ENCODE measurements around the gene ZFP36L1. TPM values are rescaled to one million over a fixed set of nuclear protein-coding genes. Genes with fewer than 3 reads are reported as not detected.
A peak's percentile ranks its signal among the peaks of the same experiment; 100 is the strongest.

Gene ZFP36L1
- total RNA-seq, 4 donors from 2014 or later = 170 to 564 (median 315) TPM

DNA sequence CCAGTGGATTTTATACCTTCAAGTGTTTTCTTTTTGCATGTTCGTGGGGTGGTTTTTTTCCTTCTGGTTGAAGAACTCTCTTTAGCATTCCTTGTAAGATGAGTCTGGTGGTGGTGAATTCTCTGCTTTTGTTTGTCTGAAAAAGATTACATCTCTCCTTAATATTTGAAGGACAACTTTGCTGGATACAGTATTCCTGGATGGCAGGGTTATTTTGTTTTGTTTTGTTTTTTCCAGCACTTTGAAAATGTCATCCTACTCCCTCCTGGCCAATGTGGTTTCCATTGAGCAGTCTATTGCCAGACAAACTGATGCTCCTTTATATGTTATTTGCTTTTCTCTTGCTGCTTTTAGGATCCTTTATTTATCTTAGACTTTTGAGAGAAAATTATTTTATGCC is 43.2 kb upstream of the ZFP36L1 start:
- Histone ChIP-seq H3K4me3 (no peak overlapping the region), H3K9me3 (peaks cover 0 to 8% of the 10 kb centered on the region in 2 donors), H3K27ac (no peak overlapping the region), H3K27me3 (no peaks in the 10 kb centered on the region), H3K36me3 (no peaks in the 10 kb centered on the region), H3K4me1 (no peaks in the 10 kb centered on the region)
- no peak for TF ChIP-seq POLR2A (IDR thresholded peaks at IDR 0.05)
- no peak for TF ChIP-seq CTCF (IDR thresholded peaks at IDR 0.05)
- DNase-seq = no peak
- intact Hi-C loops (cut with DNase I; ENCODE audit: low total_unique reads) = no loop called here

GRCh38 chr14:68834816-68835215 is 41.9 kb upstream of the ZFP36L1 start:
- TF ChIP-seq CTCF (IDR thresholded peaks at IDR 0.05) = no peak
- TF ChIP-seq POLR2A (IDR thresholded peaks at IDR 0.05) = no peak
- Histone ChIP-seq H3K4me3 (no peak overlapping the region), H3K27me3 (no peaks in the 10 kb centered on the region), H3K4me1 (no peaks in the 10 kb centered on the region), H3K9me3 (peaks cover 0 to 8% of the 10 kb centered on the region in 2 donors), H3K36me3 (no peaks in the 10 kb centered on the region), H3K27ac (no peak overlapping the region)
- DNase-seq = no peak
- intact Hi-C loops (cut with DNase I; ENCODE audit: low total_unique reads) = no loop called here

DNA sequence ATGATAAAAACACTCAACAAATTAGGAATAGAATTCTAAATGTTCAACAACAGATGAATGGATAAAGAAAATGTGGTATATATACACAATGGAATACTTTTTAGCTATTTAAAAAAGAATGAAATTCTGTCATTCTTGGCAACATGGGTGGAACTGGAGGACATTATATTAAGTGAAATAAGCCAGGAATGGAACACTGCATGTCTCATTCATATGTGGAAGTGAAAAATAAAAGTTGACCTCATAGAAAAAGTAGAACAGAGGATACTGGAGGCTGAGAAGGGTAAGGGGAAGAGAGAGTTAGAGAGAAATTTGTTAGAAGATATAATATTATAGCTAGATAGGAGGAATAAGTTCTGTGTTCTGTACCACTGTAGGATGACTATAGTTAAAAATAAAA is 35.8 kb upstream of the ZFP36L1 start:
- no peak for DNase-seq
- TF ChIP-seq CTCF (IDR thresholded peaks at IDR 0.05) (no peak), POLR2A (IDR thresholded peaks at IDR 0.05) (no peak)
- no peaks in the 10 kb centered on the region for H3K9me3 ChIP-seq
- no peaks in the 10 kb centered on the region for H3K4me1 ChIP-seq
- intact Hi-C loops (cut with DNase I; ENCODE audit: low total_unique reads) = no loop called here
- no peaks in the 10 kb centered on the region for H3K36me3 ChIP-seq
- no peak overlapping the region for H3K27ac ChIP-seq
- H3K27me3 ChIP-seq = no peaks in the 10 kb centered on the region
- no peak overlapping the region for H3K4me3 ChIP-seq

DNA sequence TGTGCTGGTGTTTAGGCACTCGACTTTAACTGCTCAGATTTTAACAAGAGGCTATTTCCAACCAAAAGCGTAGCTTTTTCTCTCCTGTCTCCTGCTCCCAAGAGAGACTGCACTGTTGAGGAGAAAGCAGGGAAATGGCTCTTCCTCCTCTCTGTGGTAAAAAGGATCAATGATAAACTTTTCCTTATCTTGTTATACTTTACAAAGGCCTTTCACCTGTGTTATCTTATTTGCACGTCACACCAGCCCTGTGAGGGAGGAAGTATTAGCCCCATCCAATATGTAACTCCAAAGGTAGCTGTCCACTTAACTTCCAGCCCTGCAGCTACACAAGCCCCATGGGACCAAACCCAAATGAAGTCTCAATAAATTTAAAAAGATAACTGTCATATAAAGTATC is 32.9 kb upstream of the ZFP36L1 start:
- DNase-seq = no peak
- Histone ChIP-seq H3K9me3 (no peaks in the 10 kb centered on the region), H3K27me3 (no peaks in the 10 kb centered on the region), H3K36me3 (no peaks in the 10 kb centered on the region), H3K4me3 (no peak overlapping the region), H3K27ac (no peak overlapping the region), H3K4me1 (no peaks in the 10 kb centered on the region)
- intact Hi-C loops (cut with DNase I; ENCODE audit: low total_unique reads) = no loop called here
- TF ChIP-seq CTCF (IDR thresholded peaks at IDR 0.05) = no peak
- no peak for TF ChIP-seq POLR2A (IDR thresholded peaks at IDR 0.05)

GRCh38 chr14:68824517-68825347 is 31.9 kb upstream of the ZFP36L1 start:
- H3K27me3 ChIP-seq = no peaks in the 10 kb centered on the region
- intact Hi-C loops (cut with DNase I; ENCODE audit: low total_unique reads) = no loop called here
- peak; percentile 86 to 87 for DNase-seq
- no peak overlapping the region for H3K27ac ChIP-seq
- H3K4me3 ChIP-seq = no peak overlapping the region
- H3K4me1 ChIP-seq = no peaks in the 10 kb centered on the region
- H3K9me3 ChIP-seq = no peaks in the 10 kb centered on the region
- no peaks in the 10 kb centered on the region for H3K36me3 ChIP-seq
- TF ChIP-seq POLR2A (IDR thresholded peaks at IDR 0.05) = no peak
- peak; percentile 79 to 88 (median 82) for TF ChIP-seq CTCF (IDR thresholded peaks at IDR 0.05)
